ENCODE measurements around the gene ZNF544. TPM values are rescaled to one million over a fixed set of nuclear protein-coding genes. Genes with fewer than 3 reads are reported as not detected.

The ZNF544 gene
- total RNA-seq, 1 experiment from 2014 or later = 50.5 TPM

DNA sequence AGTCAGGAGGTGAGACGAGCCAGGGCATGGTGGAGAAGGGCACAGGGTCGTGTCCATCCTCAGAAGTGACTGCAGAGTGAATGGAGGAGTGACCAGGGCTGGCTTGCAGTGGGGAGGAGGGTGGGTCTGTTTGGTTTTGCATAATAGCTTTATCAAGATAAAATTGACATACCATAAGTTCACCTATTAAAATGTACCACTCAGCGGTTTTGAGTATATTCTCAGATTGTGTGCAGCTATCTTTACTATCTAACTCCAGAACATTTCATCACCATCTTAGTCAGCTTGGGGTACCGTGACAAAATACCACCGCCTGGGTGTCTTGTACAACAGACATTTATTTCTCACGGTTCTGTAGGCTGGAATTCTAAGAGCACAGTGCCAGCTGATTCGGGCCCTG lies 63.2 kb downstream of the ZNF544 start:
- Histone ChIP-seq H3K9me3 (ENCODE audit: low read depth, low read length, poor library complexity, severe bottlenecking) (peaks cover 27% of the 10 kb centered on the region), H3K4me1 (ENCODE audit: insufficient read depth, low read length, poor library complexity, severe bottlenecking) (no peaks in the 10 kb centered on the region), H3K36me3 (ENCODE audit: insufficient read depth, low read length, poor library complexity, severe bottlenecking) (peaks cover 90% of the 10 kb centered on the region), H3K27ac (ENCODE audit: low read depth, low read length, poor library complexity, severe bottlenecking) (no peak overlapping the region), H3K4me3 (ENCODE audit: low read depth, low read length, poor library complexity, severe bottlenecking) (no peak overlapping the region), H3K27me3 (replicated peaks; ENCODE audit: insufficient read depth, low read depth, low read length, poor library complexity) (no peaks in the 10 kb centered on the region)
- CTCF ChIA-PET = no interaction called here
- no peak for DNase-seq (ENCODE audit: low spot score)
- intact Hi-C loops (cut with micrococcal nuclease; ENCODE audit: unreplicated experiment) = no loop called here
- BruUV-seq (replicated peaks) = no TSS peak
- POLR2A ChIA-PET (ENCODE audit: low non-redundant PET) = no interaction called here
- TF ChIP-seq, protein P1, sequence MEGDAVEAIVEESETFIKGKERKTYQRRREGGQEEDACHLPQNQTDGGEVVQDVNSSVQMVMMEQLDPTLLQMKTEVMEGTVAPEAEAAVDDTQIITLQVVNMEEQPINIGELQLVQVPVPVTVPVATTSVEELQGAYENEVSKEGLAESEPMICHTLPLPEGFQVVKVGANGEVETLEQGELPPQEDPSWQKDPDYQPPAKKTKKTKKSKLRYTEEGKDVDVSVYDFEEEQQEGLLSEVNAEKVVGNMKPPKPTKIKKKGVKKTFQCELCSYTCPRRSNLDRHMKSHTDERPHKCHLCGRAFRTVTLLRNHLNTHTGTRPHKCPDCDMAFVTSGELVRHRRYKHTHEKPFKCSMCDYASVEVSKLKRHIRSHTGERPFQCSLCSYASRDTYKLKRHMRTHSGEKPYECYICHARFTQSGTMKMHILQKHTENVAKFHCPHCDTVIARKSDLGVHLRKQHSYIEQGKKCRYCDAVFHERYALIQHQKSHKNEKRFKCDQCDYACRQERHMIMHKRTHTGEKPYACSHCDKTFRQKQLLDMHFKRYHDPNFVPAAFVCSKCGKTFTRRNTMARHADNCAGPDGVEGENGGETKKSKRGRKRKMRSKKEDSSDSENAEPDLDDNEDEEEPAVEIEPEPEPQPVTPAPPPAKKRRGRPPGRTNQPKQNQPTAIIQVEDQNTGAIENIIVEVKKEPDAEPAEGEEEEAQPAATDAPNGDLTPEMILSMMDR (conservative IDR thresholded peaks at IDR 0.05; ENCODE audit: low read depth, low read length) = no peak
- TF ChIP-seq EZH2 (IDR thresholded peaks at IDR 0.05; ENCODE audit: borderline replicate concordance, low read depth, low read length, poor library complexity, severe bottlenecking) = no peak

GRCh38 chr19:58294743-58295374 lies 66.1 kb downstream of the ZNF544 start:
- Histone ChIP-seq H3K4me3 (ENCODE audit: low read depth, low read length, poor library complexity, severe bottlenecking) (no peak overlapping the region), H3K27ac (ENCODE audit: low read depth, low read length, poor library complexity, severe bottlenecking) (no peak overlapping the region), H3K36me3 (ENCODE audit: insufficient read depth, low read length, poor library complexity, severe bottlenecking) (peaks cover 73% of the 10 kb centered on the region), H3K9me3 (ENCODE audit: low read depth, low read length, poor library complexity, severe bottlenecking) (peaks cover 27% of the 10 kb centered on the region), H3K27me3 (replicated peaks; ENCODE audit: insufficient read depth, low read depth, low read length, poor library complexity) (no peaks in the 10 kb centered on the region), H3K4me1 (ENCODE audit: insufficient read depth, low read length, poor library complexity, severe bottlenecking) (no peaks in the 10 kb centered on the region)
- no peak for DNase-seq (ENCODE audit: low spot score)
- POLR2A ChIA-PET (ENCODE audit: low non-redundant PET) = no interaction called here
- BruUV-seq (replicated peaks) = no TSS peak
- intact Hi-C loops (cut with micrococcal nuclease; ENCODE audit: unreplicated experiment) = no loop called here
- no peak for TF ChIP-seq EZH2 (IDR thresholded peaks at IDR 0.05; ENCODE audit: borderline replicate concordance, low read depth, low read length, poor library complexity, severe bottlenecking)
- TF ChIP-seq, protein P1 (conservative IDR thresholded peaks at IDR 0.05; ENCODE audit: low read depth, low read length) = no peak
- CTCF ChIA-PET = no interaction called here

GRCh38 chr19:58296104-58296503 lies 67.4 kb downstream of the ZNF544 start:
- H3K9me3 ChIP-seq (ENCODE audit: low read depth, low read length, poor library complexity, severe bottlenecking) = peaks cover 27% of the 10 kb centered on the region
- peaks cover 69% of the 10 kb centered on the region for H3K36me3 ChIP-seq (ENCODE audit: insufficient read depth, low read length, poor library complexity, severe bottlenecking)
- no TSS peak for BruUV-seq (replicated peaks)
- POLR2A ChIA-PET (ENCODE audit: low non-redundant PET) = no interaction called here
- no peak overlapping the region for H3K27ac ChIP-seq (ENCODE audit: low read depth, low read length, poor library complexity, severe bottlenecking)
- intact Hi-C loops (cut with micrococcal nuclease; ENCODE audit: unreplicated experiment) = no loop called here
- H3K4me1 ChIP-seq (ENCODE audit: insufficient read depth, low read length, poor library complexity, severe bottlenecking) = no peaks in the 10 kb centered on the region
- no peak overlapping the region for H3K4me3 ChIP-seq (ENCODE audit: low read depth, low read length, poor library complexity, severe bottlenecking)
- CTCF ChIA-PET = no interaction called here
- no peak for TF ChIP-seq EZH2 (IDR thresholded peaks at IDR 0.05; ENCODE audit: borderline replicate concordance, low read depth, low read length, poor library complexity, severe bottlenecking)
- TF ChIP-seq, protein P1 (conservative IDR thresholded peaks at IDR 0.05; ENCODE audit: low read depth, low read length) = no peak
- DNase-seq (ENCODE audit: low spot score) = no peak
- no peaks in the 10 kb centered on the region for H3K27me3 ChIP-seq (replicated peaks; ENCODE audit: insufficient read depth, low read depth, low read length, poor library complexity)
